DMS 273 (cell line): Measurements from ENCODE around the gene ZNF248.

ENCODE experiments used
- DNase-seq: peaks from one replicate; lab custom pipeline; 2025; ENCODE audit not compliant: unreplicated experiment; lab: John Stamatoyannopoulos, UW

The ZNF248 gene

GRCh38 chr10:37826806-37827205 is 30.6 kb downstream of the ZNF248 start:
- DNase-seq, result no peak

GRCh38 chr10:37821237-37821636 is 36.2 kb downstream of the ZNF248 start:
- DNase-seq, result no peak

- no peak for DNase-seq
Measured at GRCh38 chr10:37819797-37820196, 37.6 kb downstream of the ZNF248 start.

GRCh38 chr10:37816290-37816689 is 41.1 kb downstream of the ZNF248 start:
- DNase-seq, result no peak

GRCh38 chr10:37813763-37814162 is 43.6 kb downstream of the ZNF248 start:
- no peak for DNase-seq

- DNase-seq, result no peak
Measured at GRCh38 chr10:37812290-37812689, 45.1 kb downstream of the ZNF248 start.

- DNase-seq, result no peak
Measured at GRCh38 chr10:37803269-37803668, 54.1 kb downstream of the ZNF248 start.

GRCh38 chr10:37801557-37801956 is 55.9 kb downstream of the ZNF248 start:
- DNase-seq, result no peak

GRCh38 chr10:37794305-37794976 is 63.0 kb downstream of the ZNF248 start:
- DNase-seq, result no peak

- no peak for DNase-seq
Measured at GRCh38 chr10:37789590-37789989, 67.8 kb downstream of the ZNF248 start.

GRCh38 chr10:37784678-37785077 is 72.7 kb downstream of the ZNF248 start:
- no peak for DNase-seq

- no peak for DNase-seq
Measured at GRCh38 chr10:37780536-37780935, 76.9 kb downstream of the ZNF248 start.

GRCh38 chr10:37777056-37777455 is 80.4 kb downstream of the ZNF248 start:
- DNase-seq, result no peak

- DNase-seq, result no peak
Measured at GRCh38 chr10:37775612-37776011, 81.8 kb downstream of the ZNF248 start.

- no peak for DNase-seq
Measured at GRCh38 chr10:37774351-37774750, 83.1 kb downstream of the ZNF248 start.

- DNase-seq, result no peak
Measured at GRCh38 chr10:37765216-37765615, 92.2 kb downstream of the ZNF248 start.

GRCh38 chr10:37763132-37763531 is 94.3 kb downstream of the ZNF248 start:
- no peak for DNase-seq

- DNase-seq, result no peak
Measured at GRCh38 chr10:37762287-37762686, 95.1 kb downstream of the ZNF248 start.

GRCh38 chr10:37760817-37761216 is 96.6 kb downstream of the ZNF248 start:
- DNase-seq, result no peak

- no peak for DNase-seq
Measured at GRCh38 chr10:37758074-37758473, 99.3 kb downstream of the ZNF248 start.

- DNase-seq, result peak; percentile 44
Measured at GRCh38 chr10:37754538-37755323, 102.7 kb downstream of the ZNF248 start.

GRCh38 chr10:37752334-37752875 is 105.0 kb downstream of the ZNF248 start:
- DNase-seq, result no peak
